Memory B cell (primary cell): Measurements from ENCODE around the gene RFX7.
A peak's percentile ranks its signal among the peaks of the same experiment; 100 is the strongest.
"Not testable (repeated sequence)": the region's sequence is repeated elsewhere in the genome, so short reads cannot be mapped to it uniquely, and the experiment has no call there.

Experiments used
- ATAC-seq: fragments of 150-1000 bp; cut with Tn5 transposase; 2 replicates; pipeline ENCODE4 v1.10.0; 2021; ENCODE audit warnings: low read depth, mild to moderate bottlenecking, moderate library complexity
- DNase-seq, 2 donors: peaks; one replicate each; pipeline ENCODE4 v3.0.0; 2022; ENCODE audit warnings: low spot score in 2 of 2
- H3K27ac Mint-ChIP-seq: one replicate; pipeline ENCODE4 v1.8.0; 2022; ENCODE audit warnings: mild to moderate bottlenecking, moderate library complexity, mixed read lengths
- H3K27me3 Mint-ChIP-seq: one replicate; pipeline ENCODE4 v1.8.0; 2022; ENCODE audit warnings: mixed read lengths
- H3K36me3 Mint-ChIP-seq: one replicate; pipeline ENCODE4 v1.8.0; 2022; ENCODE audit warnings: mild to moderate bottlenecking, mixed read lengths
- H3K4me1 Mint-ChIP-seq: one replicate; pipeline ENCODE4 v1.8.0; 2022; ENCODE audit warnings: mixed read lengths
- H3K4me3 Mint-ChIP-seq: one replicate; pipeline ENCODE4 v1.8.0; 2022; ENCODE audit warnings: mild to moderate bottlenecking, moderate library complexity, mixed read lengths
- H3K9me3 Mint-ChIP-seq: one replicate; pipeline ENCODE4 v1.8.0; 2022; ENCODE audit warnings: mixed read lengths

The RFX7 gene

GRCh38 chr15:56243163-56244037 lies at the start of gene RFX7:
RFX7 (minus strand) TSS chr15:56243879; CDS start chr15:56243285, 594 bp downstream.
- H3K4me3 Mint-ChIP-seq: peak within 1 kb of the TSS; percentile 92
- no peaks in the 10 kb centered on the region for H3K27me3 Mint-ChIP-seq
- DNase-seq (peak; percentile 74 to 80), ATAC-seq (peak; percentile 78)
- H3K9me3 Mint-ChIP-seq: no peaks in the 10 kb centered on the region
- peak within 1 kb of the TSS; percentile 90 for H3K27ac Mint-ChIP-seq
- H3K36me3 Mint-ChIP-seq: peaks cover 3% of the 10 kb centered on the region
- H3K4me1 Mint-ChIP-seq: peaks cover 27% of the 10 kb centered on the region

GRCh38 chr15:56292546-56293316 lies 49.1 kb upstream of the RFX7 start:
- H3K9me3 Mint-ChIP-seq: peaks cover 7% of the 10 kb centered on the region
- H3K36me3 Mint-ChIP-seq: peaks cover 5% of the 10 kb centered on the region
- DNase-seq (no peak), ATAC-seq (no peak)
- no peaks in the 10 kb centered on the region for H3K27me3 Mint-ChIP-seq
- no peak overlapping the region for H3K4me3 Mint-ChIP-seq
- H3K4me1 Mint-ChIP-seq: peaks cover 4% of the 10 kb centered on the region
- H3K27ac Mint-ChIP-seq: no peak overlapping the region

GRCh38 chr15:56291741-56292140 lies 48.1 kb upstream of the RFX7 start:
- no peak overlapping the region for H3K4me3 Mint-ChIP-seq
- no peak overlapping the region for H3K27ac Mint-ChIP-seq
- H3K27me3 Mint-ChIP-seq: no peaks in the 10 kb centered on the region
- H3K36me3 Mint-ChIP-seq: peaks cover 6% of the 10 kb centered on the region
- peaks cover 8% of the 10 kb centered on the region for H3K9me3 Mint-ChIP-seq
- peaks cover 4% of the 10 kb centered on the region for H3K4me1 Mint-ChIP-seq
- DNase-seq (no peak), ATAC-seq (no peak)

GRCh38 chr15:56286213-56286612 lies 42.5 kb upstream of the RFX7 start:
- H3K4me1 Mint-ChIP-seq: no peaks in the 10 kb centered on the region
- no peaks in the 10 kb centered on the region for H3K27me3 Mint-ChIP-seq
- ATAC-seq (no peak), DNase-seq (no peak)
- H3K4me3 Mint-ChIP-seq: no peak overlapping the region
- H3K36me3 Mint-ChIP-seq: peaks cover 6% of the 10 kb centered on the region
- H3K27ac Mint-ChIP-seq: no peak overlapping the region
- peaks cover 11% of the 10 kb centered on the region for H3K9me3 Mint-ChIP-seq

GRCh38 chr15:56281145-56281544 lies 37.5 kb upstream of the RFX7 start:
- Mint-ChIP-seq H3K27ac (no peak overlapping the region), H3K4me3 (no peak overlapping the region), H3K4me1 (no peaks in the 10 kb centered on the region), H3K27me3 (no peaks in the 10 kb centered on the region), H3K9me3 (peaks cover 6% of the 10 kb centered on the region), H3K36me3 (peaks cover 2% of the 10 kb centered on the region)
- ATAC-seq (no peak), DNase-seq (no peak)

- H3K36me3 Mint-ChIP-seq: peaks cover 9% of the 10 kb centered on the region
- peaks cover 9% of the 10 kb centered on the region for H3K9me3 Mint-ChIP-seq
- DNase-seq: no peak
- H3K27ac Mint-ChIP-seq: no peak overlapping the region
- no peak for ATAC-seq
- no peaks in the 10 kb centered on the region for H3K4me1 Mint-ChIP-seq
- no peak overlapping the region for H3K4me3 Mint-ChIP-seq
- H3K27me3 Mint-ChIP-seq: no peaks in the 10 kb centered on the region
Measured at GRCh38 chr15:56273724-56274123, 30.0 kb upstream of the RFX7 start.

- DNase-seq (no peak), ATAC-seq (no peak)
- Mint-ChIP-seq H3K9me3 (peaks cover 10% of the 10 kb centered on the region), H3K27me3 (no peaks in the 10 kb centered on the region), H3K4me3 (no peak overlapping the region), H3K36me3 (peaks cover 10% of the 10 kb centered on the region), H3K4me1 (no peaks in the 10 kb centered on the region), H3K27ac (no peak overlapping the region)
Measured at GRCh38 chr15:56272454-56272853, 28.8 kb upstream of the RFX7 start.

- not testable (repeated sequence) for H3K9me3 Mint-ChIP-seq, ATAC-seq, DNase-seq, H3K27me3 Mint-ChIP-seq, H3K27ac Mint-ChIP-seq, H3K36me3 Mint-ChIP-seq, H3K4me1 Mint-ChIP-seq, H3K4me3 Mint-ChIP-seq
Measured at GRCh38 chr15:56266465-56266864, 22.8 kb upstream of the RFX7 start.

- H3K4me1 Mint-ChIP-seq: peaks cover 5% of the 10 kb centered on the region
- H3K27me3 Mint-ChIP-seq: no peaks in the 10 kb centered on the region
- ATAC-seq: no peak
- H3K9me3 Mint-ChIP-seq: peaks cover 6% of the 10 kb centered on the region
- no peak for DNase-seq
- H3K36me3 Mint-ChIP-seq: peaks cover under 1% of the 10 kb centered on the region
- no peak overlapping the region for H3K4me3 Mint-ChIP-seq
- H3K27ac Mint-ChIP-seq: no peak overlapping the region
Measured at GRCh38 chr15:56261854-56262509, 18.3 kb upstream of the RFX7 start.

- not testable (repeated sequence) for H3K27me3 Mint-ChIP-seq, H3K36me3 Mint-ChIP-seq, ATAC-seq, H3K9me3 Mint-ChIP-seq, DNase-seq, H3K4me1 Mint-ChIP-seq, H3K27ac Mint-ChIP-seq, H3K4me3 Mint-ChIP-seq
Measured at GRCh38 chr15:56257306-56257705, 13.6 kb upstream of the RFX7 start.

GRCh38 chr15:56254265-56254664 lies 10.6 kb upstream of the RFX7 start:
- no peak overlapping the region for H3K4me3 Mint-ChIP-seq
- no peak overlapping the region for H3K27ac Mint-ChIP-seq
- peaks cover 5% of the 10 kb centered on the region for H3K4me1 Mint-ChIP-seq
- peaks cover 5% of the 10 kb centered on the region for H3K9me3 Mint-ChIP-seq
- H3K36me3 Mint-ChIP-seq: no peaks in the 10 kb centered on the region
- peaks cover 4% of the 10 kb centered on the region for H3K27me3 Mint-ChIP-seq
- ATAC-seq (no peak), DNase-seq (no peak)

- DNase-seq (no peak), ATAC-seq (no peak)
- Mint-ChIP-seq H3K4me1 (peaks cover 2% of the 10 kb centered on the region), H3K27ac (no peak overlapping the region), H3K4me3 (no peak overlapping the region), H3K36me3 (no peaks in the 10 kb centered on the region), H3K9me3 (no peaks in the 10 kb centered on the region), H3K27me3 (peaks cover 4% of the 10 kb centered on the region)
Measured at GRCh38 chr15:56252386-56252785, 8.7 kb upstream of the RFX7 start.

- Mint-ChIP-seq H3K27me3 (peaks cover 4% of the 10 kb centered on the region), H3K27ac (no peak overlapping the region), H3K4me3 (no peak overlapping the region), H3K36me3 (no peaks in the 10 kb centered on the region), H3K4me1 (peaks cover 3% of the 10 kb centered on the region), H3K9me3 (no peaks in the 10 kb centered on the region)
- no peak for ATAC-seq
- no peak for DNase-seq
Measured at GRCh38 chr15:56251315-56252095, 7.8 kb upstream of the RFX7 start.
